Vagina (tissue), 2 donors: ENCODE data around the gene ABTB2.

Source experiments
- CTCF ChIP-seq, 3 experiments: fragments of 450-650 bp in 2 of 3; fragments of 200-600 bp in 1 of 3; sonication (generic) in 1 of 3; IDR thresholded peaks; one replicate each; pipeline ENCODE4 v1.5.1; 2017 to 2019; ENCODE audit warnings: antibody characterized with exemption in 3 of 3, mild to moderate bottlenecking in 2 of 3, moderate library complexity in 2 of 3
- POLR2AphosphoS5 ChIP-seq, 2 donors: sonication (generic); formaldehyde crosslinking; IDR thresholded peaks; one replicate each; pipeline ENCODE4 v1.9.0; 2017; ENCODE audit warnings: antibody characterized with exemption in 2 of 2, mild to moderate bottlenecking in 2 of 2, low read depth in 1 of 2; ENCODE audit not compliant: insufficient read depth in 1 of 2

- TF ChIP-seq POLR2AphosphoS5 (IDR thresholded peaks at IDR 0.05; ENCODE audit: insufficient read depth in 1 of 2, low read depth in 1 of 2) (no peak), CTCF (IDR thresholded peaks at IDR 0.05) (no peak)
Observed at GRCh38 chr11:34120651-34121050, 237.2 kb downstream of the ABTB2 start.
